ENCODE results near the gene ZNF215.
"Not testable (repeated sequence)": the region's sequence is repeated elsewhere in the genome, so short reads cannot be mapped to it uniquely, and the experiment has no call there.

ZNF215 gene

DNA sequence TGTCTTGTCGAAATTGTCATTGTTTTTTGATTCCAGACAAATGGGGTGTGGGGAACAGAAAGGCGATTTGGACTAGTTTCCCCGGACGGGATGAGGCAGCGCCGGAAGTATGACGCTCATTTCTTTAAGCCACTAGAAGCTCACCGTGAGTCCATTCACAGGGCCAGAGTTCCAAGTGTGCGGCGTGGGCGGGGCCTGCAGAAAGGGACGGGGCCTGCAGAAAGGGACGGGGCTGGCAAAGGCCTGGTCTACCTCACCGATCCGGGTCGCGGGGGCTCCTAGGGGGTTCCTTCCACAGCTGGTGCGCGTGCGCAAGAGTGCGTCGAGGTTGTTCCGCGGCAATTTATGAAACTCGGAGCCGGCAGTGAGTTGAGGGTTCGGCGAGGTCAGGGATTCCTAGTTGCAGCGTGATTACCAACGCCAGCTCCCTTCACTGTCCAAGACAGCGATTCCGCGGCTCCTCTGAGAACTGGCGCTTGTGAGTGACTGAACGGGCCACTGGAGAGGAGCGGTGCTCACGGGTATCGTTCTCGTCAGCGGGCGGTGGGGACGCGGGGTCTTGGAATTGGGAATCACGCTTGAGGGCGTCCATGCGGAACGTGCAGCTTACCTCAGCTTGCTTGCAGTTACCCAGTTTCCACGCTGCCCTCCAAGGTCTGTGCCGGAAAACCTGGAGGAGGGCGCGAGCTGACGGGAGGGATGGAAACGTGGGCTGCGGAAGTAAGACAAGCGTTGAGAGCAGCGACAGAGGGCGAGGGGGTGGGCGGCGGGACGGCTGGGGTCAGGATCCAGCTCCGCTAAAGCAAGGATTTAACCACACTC lies at the start of gene ZNF215:
TSS of gene ZNF215 (plus strand) at position 219 of the 822 bp plus-strand sequence. CDS start 5,847 bp downstream, outside the sequence.
- DNase-seq, result peak; percentile 63

DNA sequence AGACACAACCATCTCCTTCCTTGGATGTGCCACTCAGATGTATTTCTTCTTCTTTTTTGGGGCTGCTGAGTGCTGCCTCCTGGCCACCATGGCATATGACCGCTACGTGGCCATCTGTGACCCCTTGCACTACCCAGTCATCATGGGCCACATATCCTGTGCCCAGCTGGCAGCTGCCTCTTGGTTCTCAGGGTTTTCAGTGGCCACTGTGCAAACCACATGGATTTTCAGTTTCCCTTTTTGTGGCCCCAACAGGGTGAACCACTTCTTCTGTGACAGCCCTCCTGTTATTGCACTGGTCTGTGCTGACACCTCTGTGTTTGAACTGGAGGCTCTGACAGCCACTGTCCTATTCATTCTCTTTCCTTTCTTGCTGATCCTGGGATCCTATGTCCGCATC lies 49.3 kb upstream of the ZNF215 start:
- DNase-seq, result no peak

DNA sequence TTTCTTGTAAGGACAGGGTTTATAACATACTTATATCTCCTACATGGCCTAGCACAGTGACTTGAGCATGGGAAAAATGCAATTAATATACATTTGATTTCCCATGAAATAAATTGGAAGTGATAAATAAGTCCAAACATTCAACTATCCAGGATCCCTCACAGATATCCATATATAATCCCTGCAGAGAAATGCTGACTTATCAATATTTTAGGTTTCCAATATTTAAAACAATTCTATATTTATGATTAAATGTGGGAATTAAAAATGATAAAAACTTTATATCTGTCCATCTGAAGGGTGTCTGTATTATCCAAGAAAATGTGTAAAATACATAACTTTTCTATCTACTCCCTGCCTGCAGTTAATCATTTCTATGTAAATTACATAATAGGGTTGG lies 43.5 kb upstream of the ZNF215 start:
- no peak for DNase-seq

DNA sequence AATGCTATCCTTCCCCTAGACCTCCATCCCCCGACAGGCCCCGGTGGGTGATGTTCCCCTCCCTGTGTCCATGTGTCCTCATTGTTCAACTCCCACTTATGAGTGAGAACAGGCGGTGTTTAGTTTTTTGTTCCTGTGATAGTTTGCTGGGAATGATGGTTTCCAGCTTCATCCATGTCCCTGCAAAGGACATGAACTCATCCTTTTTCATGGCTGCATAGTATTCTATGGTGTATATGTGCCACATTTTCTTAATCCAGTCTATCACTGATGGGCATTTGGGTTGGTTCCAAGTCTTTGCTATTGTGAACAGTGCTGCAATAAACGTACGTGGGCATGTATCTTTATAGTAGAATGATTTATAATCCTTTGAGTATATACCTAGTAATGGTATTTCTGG lies 38.5 kb upstream of the ZNF215 start:
- DNase-seq, result not testable (repeated sequence)

DNA sequence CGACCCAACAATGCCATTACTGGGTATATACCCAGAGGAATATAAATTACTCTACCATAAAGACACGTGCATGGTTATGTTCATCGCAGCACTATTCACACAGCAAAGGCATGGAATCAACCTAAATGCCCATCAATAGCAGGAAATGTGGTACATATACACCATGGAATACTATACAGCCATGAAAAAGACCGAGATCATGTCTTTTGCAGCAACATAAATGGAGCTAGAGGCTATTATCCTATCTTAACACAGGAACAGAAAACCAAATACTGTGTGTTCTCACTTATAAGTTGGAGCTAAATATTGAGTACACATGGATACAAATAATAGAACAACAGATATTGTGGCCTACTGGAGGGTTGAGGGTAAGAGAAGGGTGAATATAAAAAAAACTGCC lies 37.4 kb upstream of the ZNF215 start:
- no peak for DNase-seq

DNA sequence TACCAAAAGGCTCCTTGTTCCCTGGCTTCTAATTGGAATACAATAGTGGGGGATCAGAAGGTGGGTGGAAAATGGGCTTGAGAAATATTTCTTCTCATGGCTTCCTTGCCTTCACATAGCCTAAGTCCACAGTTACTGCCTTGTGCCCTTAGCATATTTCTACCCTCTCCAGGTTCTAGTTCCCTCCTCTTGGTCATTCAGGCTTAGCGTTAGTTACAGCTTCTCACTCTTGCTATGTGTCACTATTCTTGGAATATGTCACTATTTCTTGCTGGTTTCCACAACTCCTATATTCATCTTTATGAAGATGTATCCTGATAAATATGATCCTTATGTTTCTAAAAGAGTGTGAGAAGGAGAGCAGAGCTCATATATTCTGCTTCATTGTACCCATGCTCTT lies 36.4 kb upstream of the ZNF215 start:
- DNase-seq, result no peak

DNA sequence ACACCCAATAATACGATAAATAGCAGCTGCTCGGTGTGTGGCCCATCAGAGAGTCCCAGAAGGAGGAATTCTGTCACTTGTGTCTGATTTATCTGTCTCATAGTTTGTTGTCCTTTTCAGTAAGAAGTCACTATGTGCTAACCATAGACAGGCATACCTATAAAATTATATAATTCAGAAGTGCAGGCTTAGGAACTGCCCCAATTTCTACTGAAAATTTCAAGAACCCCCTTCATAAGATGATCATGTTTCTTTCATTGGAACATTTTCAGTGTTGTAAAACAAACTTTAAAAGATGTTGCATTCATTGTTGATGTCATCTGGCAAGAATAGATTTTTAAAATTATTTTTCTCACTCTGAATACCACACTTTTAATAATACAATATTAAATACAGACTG lies 33.8 kb upstream of the ZNF215 start, which contains the start of gene OR2D2:
TSS of gene OR2D2 (minus strand) at position 101 of the 400 bp plus-strand sequence. CDS start at position 101, 0 bp downstream.
- DNase-seq, result no peak

DNA sequence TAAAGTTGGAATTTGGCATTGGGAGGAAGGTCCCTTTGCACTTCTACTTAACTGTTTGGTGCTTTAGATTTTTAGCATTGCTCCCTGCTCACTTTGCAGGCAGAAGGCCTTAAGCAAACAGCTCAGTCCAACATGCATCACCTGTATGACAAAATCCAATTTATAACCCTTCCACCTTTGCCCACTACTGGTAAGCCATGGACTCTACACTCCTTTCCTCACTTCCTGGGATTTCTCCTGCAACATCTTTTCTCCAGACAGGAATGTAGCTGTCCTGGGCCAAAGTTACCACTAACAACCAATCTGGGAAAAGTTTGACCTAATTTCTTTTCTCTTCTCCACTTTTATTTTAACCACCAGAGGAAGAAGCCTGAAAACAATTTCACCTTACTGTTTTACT lies 32.1 kb upstream of the ZNF215 start:
- no peak for DNase-seq

DNA sequence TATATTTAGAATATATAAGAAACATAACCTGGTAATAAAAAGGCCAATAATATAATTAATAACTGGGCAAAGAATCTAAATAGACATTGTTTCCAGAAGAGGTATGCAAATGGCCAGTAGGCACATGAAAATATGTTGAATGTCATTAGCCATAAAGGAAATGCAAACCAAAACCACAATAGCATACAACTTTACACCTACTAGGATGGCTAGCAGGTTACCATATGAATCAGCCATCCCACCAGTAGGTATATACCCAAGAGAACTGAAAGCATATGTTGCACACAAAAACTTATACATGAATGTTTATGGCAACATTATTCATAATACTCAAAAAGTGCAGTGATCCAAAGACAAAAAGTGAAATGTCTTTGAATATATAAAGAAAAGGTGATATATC lies 31.2 kb upstream of the ZNF215 start:
- no peak for DNase-seq

DNA sequence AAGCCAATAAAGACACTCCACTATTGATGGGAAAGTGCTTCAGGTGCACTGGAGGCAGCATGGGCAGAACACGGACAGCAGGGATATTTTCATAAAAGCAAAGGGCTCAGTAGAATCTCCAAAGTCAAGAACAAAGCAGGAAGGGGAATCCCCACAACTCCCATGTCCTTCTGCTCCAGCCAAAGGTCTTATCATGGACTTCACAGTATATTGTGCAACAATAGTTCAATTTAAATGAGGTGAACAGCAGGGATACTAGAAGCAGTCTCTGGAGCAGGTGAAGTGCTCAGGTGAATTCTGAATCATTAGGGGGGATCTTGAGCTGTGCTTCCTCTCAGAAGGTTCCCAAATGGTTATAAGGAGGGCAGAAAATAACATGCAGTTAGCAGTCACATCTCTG lies 27.3 kb upstream of the ZNF215 start:
- no peak for DNase-seq

DNA sequence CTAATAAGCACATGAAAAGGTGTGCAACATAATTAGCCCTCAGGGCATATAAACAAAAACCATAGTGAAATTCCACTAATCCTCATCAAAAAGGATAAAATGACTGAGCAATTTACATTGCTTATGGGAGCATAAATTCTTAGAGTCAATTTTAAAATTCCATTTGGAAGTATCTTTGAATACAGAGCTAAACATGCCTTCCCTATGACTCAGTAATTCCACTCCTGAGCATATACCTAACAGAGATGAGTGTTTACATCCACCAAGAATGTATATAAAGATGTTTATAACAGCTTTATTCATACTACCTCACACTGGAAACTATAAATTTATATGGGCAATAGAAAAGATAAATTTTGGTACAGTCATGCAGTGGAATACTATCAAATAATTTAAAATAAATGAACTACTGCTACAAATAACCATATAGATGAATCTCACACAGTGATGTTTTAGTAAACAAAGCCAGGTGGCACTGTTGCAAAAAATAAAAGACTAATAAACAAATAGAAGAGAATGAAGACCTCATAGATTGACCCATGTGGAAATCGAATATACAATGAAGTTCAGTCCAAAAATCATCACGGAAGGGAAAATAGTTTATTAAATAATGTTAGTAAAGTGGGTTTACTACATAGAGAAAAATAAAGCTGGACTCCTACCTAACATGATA lies 25.8 kb upstream of the ZNF215 start:
- DNase-seq, result no peak

DNA sequence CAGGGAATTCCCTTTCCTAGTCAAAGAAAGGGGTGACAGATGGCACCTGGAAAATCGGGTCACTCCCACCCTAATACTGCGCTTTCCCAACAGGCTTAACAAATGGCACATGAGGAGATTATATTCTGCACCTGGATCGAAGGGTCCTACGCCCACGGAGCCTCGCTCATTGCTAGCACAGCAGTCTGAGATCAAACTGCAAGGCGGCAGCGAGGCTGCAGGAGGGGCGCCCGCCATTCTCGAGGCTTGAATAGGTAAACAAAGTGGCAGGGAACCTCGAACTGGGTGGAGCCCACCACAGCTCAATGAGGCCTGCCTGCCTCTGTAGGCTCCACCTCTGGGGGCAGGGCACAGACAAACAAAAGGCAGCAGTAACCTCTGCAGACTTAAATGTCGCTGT lies 21.4 kb upstream of the ZNF215 start:
- not testable (repeated sequence) for DNase-seq

DNA sequence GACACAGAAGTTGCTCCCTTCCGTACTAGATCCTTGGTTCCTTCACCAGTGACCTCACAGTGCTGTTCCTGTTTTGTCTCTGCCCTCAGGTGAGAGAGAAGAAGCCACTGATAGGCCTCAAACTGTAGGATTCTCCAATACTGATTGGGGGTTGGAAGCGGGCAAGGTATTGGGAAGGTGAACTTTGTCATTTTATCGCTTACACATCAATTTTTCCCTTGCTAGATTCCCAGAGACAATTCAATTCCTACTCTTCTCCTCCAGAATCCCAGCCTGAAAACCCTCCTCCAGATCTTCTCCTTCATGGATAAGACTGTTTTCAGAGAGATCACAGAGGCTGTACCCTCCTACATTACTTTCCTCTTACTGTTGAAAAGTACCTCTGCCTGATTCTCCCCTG lies 14.8 kb upstream of the ZNF215 start:
- no peak for DNase-seq

DNA sequence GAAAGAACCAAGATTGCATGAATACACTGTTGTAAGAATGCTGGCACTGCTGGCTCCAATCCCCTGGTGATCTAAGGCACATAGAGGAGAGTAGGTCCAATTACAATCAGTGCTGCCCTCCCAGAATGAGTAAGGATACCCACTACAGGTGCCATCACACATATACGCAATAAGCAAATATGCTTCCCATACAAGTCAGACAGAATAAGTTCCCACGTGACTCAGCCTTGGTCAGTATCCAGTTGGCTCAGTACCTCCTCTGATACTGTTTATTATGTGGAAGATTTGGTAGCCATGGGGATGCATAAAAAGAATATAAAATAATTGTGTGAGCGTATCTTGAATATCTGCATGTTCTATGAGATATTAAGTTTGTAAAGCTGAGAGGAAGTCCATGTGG lies 14.3 kb upstream of the ZNF215 start:
- no peak for DNase-seq

DNA sequence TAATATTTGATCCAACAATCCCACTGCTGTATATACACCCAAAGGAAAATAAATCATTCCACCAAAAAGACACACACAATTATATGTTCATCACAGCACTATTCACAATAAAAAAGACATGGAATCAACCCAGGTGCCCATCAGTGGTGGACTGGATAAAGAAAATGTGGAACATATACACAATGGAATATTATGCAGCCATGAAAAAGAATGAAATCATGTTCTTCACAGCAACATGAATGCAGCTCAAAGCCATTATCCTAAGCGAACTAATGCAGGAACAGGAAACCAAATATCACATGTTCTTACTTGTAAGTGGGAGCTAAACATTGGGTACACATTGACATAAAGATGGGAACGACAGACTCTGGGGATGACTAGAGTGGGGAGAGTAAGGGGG lies 6.5 kb upstream of the ZNF215 start:
- DNase-seq, result no peak

DNA sequence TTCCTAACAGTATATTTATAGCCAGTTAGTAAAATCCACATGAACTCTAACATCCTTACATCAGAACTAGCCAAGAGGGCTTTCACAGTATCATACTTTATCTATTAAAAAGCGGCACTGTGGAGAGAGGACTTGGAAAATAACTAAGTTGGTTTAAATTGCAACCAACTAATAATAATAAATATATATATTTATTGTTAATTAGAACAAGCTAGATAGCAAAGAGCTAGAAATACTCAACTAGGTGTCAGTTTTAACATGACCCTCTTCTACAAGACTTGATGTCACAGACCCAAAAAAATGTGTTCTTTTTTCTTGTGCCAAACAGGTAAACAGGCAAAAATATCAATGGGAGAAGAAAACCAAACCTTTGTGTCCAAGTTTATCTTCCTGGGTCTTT lies 5.5 kb upstream of the ZNF215 start, which contains the start of gene OR2D3:
TSS of gene OR2D3 (plus strand) at position 301 of the 400 bp plus-strand sequence. CDS start at position 301, 0 bp downstream.
- no peak for DNase-seq

DNA sequence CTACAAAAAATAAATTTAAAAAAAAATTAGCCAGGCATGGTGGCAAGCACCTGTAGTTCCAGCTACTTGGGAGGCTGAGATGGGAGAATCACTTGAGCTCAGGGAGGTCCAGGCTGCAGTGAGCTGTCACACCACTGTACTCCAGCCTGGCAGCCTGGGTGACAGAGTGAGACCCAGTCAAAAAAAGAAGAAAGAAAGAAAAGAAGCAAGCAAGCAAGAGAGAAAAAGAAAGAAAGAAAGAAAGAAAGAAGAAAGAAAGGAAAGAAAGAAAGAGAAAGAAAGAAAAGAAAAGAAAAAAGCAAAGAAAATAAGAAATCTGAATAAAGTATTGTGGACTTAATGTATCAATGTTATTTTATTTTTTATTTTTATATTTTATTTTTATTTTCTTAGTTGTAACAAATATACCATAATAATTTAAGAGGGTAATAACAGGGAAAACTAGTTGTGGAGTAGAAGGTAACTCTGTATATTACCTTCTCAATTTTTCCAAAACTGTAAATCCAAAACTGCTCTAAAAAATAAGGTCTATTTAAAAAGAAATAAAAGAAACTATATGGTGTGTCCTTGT lies 1.1 kb upstream of the ZNF215 start:
- DNase-seq, result no peak

DNA sequence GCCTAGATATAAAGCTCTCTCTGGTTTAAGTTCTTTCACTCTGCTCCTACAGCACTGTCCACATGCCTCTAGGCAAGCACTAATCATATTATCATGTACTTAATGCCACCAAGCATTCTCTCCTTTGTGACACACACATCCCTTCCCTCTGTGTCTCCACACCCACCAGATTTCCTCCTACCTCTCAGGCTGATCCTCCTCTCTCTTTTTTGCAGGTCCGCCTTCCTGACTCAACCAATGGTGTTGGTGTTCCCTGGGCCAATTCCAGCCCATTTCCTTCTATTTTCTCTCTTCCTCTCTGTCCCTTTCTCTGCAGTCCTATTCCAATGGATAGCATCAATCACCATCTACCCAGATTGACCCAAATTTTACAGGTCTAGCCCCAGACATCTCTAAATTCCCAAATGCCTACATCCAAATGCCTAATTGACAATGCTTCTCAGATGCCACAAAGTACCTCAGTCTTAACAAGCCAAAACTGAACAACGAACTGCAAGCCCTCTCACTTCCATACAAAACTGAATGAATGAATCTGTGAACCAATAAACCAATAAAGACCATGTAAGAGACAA lies 504 bp upstream of the ZNF215 start:
- no peak for DNase-seq

DNA sequence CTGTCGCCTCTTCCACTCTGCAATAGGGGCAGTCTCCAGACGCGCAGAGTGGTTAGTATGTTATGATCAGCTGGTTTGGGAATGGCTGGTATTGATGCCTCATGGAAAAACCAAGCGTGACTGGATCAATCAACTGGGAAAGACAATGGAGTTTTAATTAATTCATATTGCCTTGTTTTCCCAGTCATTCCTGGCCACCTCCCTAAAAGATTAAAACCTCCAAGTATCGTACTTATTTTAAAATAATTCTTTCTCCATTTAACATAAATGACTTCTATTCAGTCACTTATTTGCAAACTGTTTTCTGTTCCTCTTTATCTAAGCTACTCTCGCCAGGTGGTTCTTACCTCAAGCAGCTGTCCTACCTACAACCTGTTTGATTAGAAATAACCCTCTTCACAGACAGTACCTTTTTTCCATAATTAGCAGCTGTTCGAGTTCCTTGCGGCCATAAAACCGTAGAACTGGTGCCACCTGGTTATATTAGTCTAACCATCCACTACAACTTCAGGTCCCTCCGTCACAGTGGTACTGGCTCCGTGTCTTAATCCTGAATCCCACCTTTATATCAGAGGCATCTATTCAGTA lies 898 bp downstream of the ZNF215 start:
- DNase-seq, result peak; percentile 68

DNA sequence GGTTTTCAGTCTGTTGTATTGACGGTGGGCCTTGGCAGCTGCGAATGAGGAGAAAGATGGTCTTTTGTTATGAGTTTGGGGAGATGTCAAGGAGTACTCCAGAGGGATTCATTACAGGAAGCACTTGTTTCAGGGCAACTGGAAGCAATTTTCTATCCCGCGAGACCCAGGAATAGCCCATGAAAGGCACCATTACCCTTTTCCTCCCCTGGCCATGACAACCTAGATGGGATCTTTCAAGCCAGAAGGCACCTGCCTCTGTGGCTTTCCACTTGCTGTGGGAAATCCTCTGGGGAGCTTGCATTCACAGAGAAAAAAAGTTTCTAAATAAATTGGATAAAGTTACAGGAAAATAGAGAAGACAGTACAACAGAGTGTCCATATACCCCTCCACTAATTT lies 2.7 kb downstream of the ZNF215 start:
- DNase-seq, result no peak

DNA sequence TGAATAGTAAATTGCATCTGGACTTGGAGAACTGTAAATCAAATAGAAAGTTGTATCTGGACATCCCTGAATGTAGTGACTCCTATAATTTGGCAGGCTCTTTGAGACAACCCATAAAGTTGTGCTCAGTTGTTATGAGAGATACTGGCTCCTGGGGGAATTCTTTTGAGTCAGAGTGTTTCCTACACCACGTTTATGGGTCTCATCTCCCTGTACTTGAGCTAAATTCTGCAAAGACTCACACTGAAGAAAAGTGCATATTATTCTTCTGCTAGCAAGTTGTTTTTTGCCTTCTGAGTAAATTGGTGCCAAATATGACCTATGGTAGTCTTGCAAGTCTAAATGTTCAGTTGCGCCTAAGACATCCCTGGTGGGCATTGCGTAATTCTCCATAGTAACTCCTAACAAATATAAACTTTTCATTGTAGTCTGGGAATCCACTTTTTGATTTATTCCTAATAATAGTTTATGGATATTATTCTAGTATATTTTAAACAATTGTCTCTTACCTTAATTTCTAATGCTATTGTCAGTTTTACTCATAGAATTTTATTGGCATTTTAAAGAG lies 5.0 kb downstream of the ZNF215 start:
- no peak for DNase-seq

DNA sequence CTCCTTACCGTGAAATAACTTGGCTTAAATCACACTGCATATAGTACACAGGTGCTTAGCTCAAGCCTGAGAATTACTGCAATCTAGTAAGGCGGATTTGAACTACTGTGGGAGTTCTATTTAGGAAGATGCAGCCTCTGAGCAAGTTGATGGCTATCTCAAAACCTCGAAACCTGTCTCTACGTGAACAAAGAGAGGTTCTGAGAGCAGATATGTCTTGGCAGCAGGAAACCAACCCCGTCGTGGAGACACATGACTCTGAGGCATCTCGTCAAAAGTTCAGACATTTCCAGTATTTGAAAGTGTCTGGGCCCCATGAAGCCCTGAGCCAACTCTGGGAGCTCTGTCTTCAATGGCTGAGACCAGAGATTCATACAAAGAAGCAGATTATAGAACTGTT lies 5.9 kb downstream of the ZNF215 start:
- DNase-seq, result no peak

DNA sequence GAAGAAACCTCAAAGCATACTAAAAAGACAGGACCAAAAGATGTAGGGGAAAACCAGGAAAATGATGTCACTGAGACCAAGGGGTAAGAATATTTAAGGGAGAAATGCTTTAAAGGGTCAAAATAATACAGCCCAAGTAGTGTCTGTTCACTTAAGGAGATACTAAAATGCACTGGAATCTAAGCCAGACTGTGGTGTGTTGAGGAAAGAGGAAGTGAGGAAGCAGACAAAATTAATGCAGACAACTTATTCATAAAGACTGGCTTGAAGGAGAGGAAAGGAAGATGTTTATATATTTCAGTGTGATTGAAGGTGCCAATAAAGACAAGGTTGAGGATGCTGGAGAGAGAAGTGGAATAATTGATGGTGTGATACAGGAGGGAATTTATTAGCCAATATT lies 15.7 kb downstream of the ZNF215 start:
- DNase-seq, result no peak

Data from NCI-H1105 (cell line).